Prostate gland (tissue), 2 donors: Measurements from ENCODE around the gene UBE2H.

Source experiments
- CTCF ChIP-seq, 4 experiments: fragments of 200-600 bp in 2 of 4; fragments of 450-650 bp in 2 of 4; sonication (generic) in 2 of 4; IDR thresholded peaks; 1 replicate in 3 of 4; 2 replicates in 1 of 4; pipeline ENCODE4 v1.5.1; 2016 to 2019; ENCODE audit warnings: antibody characterized with exemption in 4 of 4, mild to moderate bottlenecking in 2 of 4, moderate library complexity in 2 of 4
- POLR2AphosphoS5 ChIP-seq: sonication (generic); formaldehyde crosslinking; IDR thresholded peaks from one replicate; pipeline ENCODE4 v1.6.1; 2017; ENCODE audit warnings: antibody characterized with exemption

- TF ChIP-seq CTCF (IDR thresholded peaks at IDR 0.05) (no peak), POLR2AphosphoS5 (no peak)
Observed at GRCh38 chr7:129843365-129843898, 109.3 kb downstream of the UBE2H start.
